Measurements from ENCODE around the gene MOCS1. TPM values are rescaled to one million over a fixed set of nuclear protein-coding genes. Genes with fewer than 3 reads are reported as not detected.

MOCS1 gene
- total RNA-seq, 1 donor from 2014 or later, result 16.0 TPM

GRCh38 chr6:39927159-39927558, 7.1 kb downstream of the MOCS1 start:
- Histone ChIP-seq H3K27me3 (ENCODE audit: insufficient read depth, low read length) (no peaks in the 10 kb centered on the region), H3K9ac (ENCODE audit: low read length) (no peak overlapping the region), H3K79me2 (ENCODE audit: insufficient read depth, low read length) (no peaks in the 10 kb centered on the region), H3K4me3 (ENCODE audit: insufficient read depth, low read depth, low read length) (no peak overlapping the region), H3K4me1 (ENCODE audit: insufficient read depth, low read length) (peaks cover 8% of the 10 kb centered on the region), H3K4me2 (ENCODE audit: low read length) (peak overlapping the region; percentile 9), H4K20me1 (ENCODE audit: insufficient read depth, low read length) (peaks cover 4% of the 10 kb centered on the region), H3K9me3 (ENCODE audit: insufficient read depth, low read depth, low read length) (no peaks in the 10 kb centered on the region), H2AFZ (ENCODE audit: low read depth, low read length) (no peak overlapping the region), H3K27ac (ENCODE audit: low read depth, low read length) (no peak overlapping the region), H3K36me3 (ENCODE audit: insufficient read depth, low read length) (no peaks in the 10 kb centered on the region)
- H3K27ac Mint-ChIP-seq (ENCODE audit: unreplicated experiment), result peak overlapping the region; percentile 18
- H3K9me3 Mint-ChIP-seq (ENCODE audit: unreplicated experiment), result no peaks in the 10 kb centered on the region
- TF ChIP-seq EZH2 (IDR thresholded peaks at IDR 0.05; ENCODE audit: insufficient read depth, low read length) (no peak), CTCF (IDR thresholded peaks at IDR 0.05; ENCODE audit: insufficient read depth, low read depth, low read length) (no peak)
- no peaks in the 10 kb centered on the region for H3K27me3 Mint-ChIP-seq (ENCODE audit: low read depth, unreplicated experiment)
- H3K4me1 Mint-ChIP-seq (ENCODE audit: low read depth, unreplicated experiment), result peaks cover 25% of the 10 kb centered on the region
- peaks cover 17% of the 10 kb centered on the region for H3K36me3 Mint-ChIP-seq (ENCODE audit: low read depth, unreplicated experiment)
- H3K4me3 Mint-ChIP-seq (ENCODE audit: unreplicated experiment), result no peak overlapping the region
- FAIRE-seq (no peak), DNase-seq (ENCODE audit: low read depth) (peak; percentile 52)

GRCh38 chr6:39926668-39927067, 7.6 kb downstream of the MOCS1 start:
- Mint-ChIP-seq H3K27ac (ENCODE audit: unreplicated experiment) (no peak overlapping the region), H3K4me1 (ENCODE audit: low read depth, unreplicated experiment) (peaks cover 21% of the 10 kb centered on the region), H3K4me3 (ENCODE audit: unreplicated experiment) (no peak overlapping the region), H3K9me3 (ENCODE audit: unreplicated experiment) (no peaks in the 10 kb centered on the region), H3K36me3 (ENCODE audit: low read depth, unreplicated experiment) (peaks cover 17% of the 10 kb centered on the region), H3K27me3 (ENCODE audit: low read depth, unreplicated experiment) (no peaks in the 10 kb centered on the region)
- H4K20me1 ChIP-seq (ENCODE audit: insufficient read depth, low read length), result peaks cover 4% of the 10 kb centered on the region
- H3K27me3 ChIP-seq (ENCODE audit: insufficient read depth, low read length), result no peaks in the 10 kb centered on the region
- no peak for DNase-seq (ENCODE audit: low read depth)
- no peak overlapping the region for H2AFZ ChIP-seq (ENCODE audit: low read depth, low read length)
- H3K27ac ChIP-seq (ENCODE audit: low read depth, low read length), result no peak overlapping the region
- no peak overlapping the region for H3K9ac ChIP-seq (ENCODE audit: low read length)
- peaks cover 8% of the 10 kb centered on the region for H3K4me1 ChIP-seq (ENCODE audit: insufficient read depth, low read length)
- no peaks in the 10 kb centered on the region for H3K9me3 ChIP-seq (ENCODE audit: insufficient read depth, low read depth, low read length)
- H3K4me2 ChIP-seq (ENCODE audit: low read length), result peak overlapping the region; percentile 9
- FAIRE-seq, result no peak
- H3K4me3 ChIP-seq (ENCODE audit: insufficient read depth, low read depth, low read length), result no peak overlapping the region
- no peak for TF ChIP-seq EZH2 (IDR thresholded peaks at IDR 0.05; ENCODE audit: insufficient read depth, low read length)
- no peak for TF ChIP-seq CTCF (IDR thresholded peaks at IDR 0.05; ENCODE audit: insufficient read depth, low read depth, low read length)
- no peaks in the 10 kb centered on the region for H3K79me2 ChIP-seq (ENCODE audit: insufficient read depth, low read length)
- no peaks in the 10 kb centered on the region for H3K36me3 ChIP-seq (ENCODE audit: insufficient read depth, low read length)

- Mint-ChIP-seq H3K9me3 (ENCODE audit: unreplicated experiment) (no peaks in the 10 kb centered on the region), H3K4me3 (ENCODE audit: unreplicated experiment) (no peak overlapping the region), H3K4me1 (ENCODE audit: low read depth, unreplicated experiment) (peaks cover 18% of the 10 kb centered on the region), H3K27ac (ENCODE audit: unreplicated experiment) (no peak overlapping the region), H3K36me3 (ENCODE audit: low read depth, unreplicated experiment) (peaks cover 19% of the 10 kb centered on the region), H3K27me3 (ENCODE audit: low read depth, unreplicated experiment) (no peaks in the 10 kb centered on the region)
- FAIRE-seq, result no peak
- Histone ChIP-seq H3K9me3 (ENCODE audit: insufficient read depth, low read depth, low read length) (no peaks in the 10 kb centered on the region), H3K4me2 (ENCODE audit: low read length) (no peak overlapping the region), H3K4me3 (ENCODE audit: insufficient read depth, low read depth, low read length) (no peak overlapping the region), H2AFZ (ENCODE audit: low read depth, low read length) (no peak overlapping the region), H3K9ac (ENCODE audit: low read length) (no peak overlapping the region), H3K79me2 (ENCODE audit: insufficient read depth, low read length) (no peaks in the 10 kb centered on the region), H3K4me1 (ENCODE audit: insufficient read depth, low read length) (peaks cover 8% of the 10 kb centered on the region), H3K27me3 (ENCODE audit: insufficient read depth, low read length) (no peaks in the 10 kb centered on the region), H4K20me1 (ENCODE audit: insufficient read depth, low read length) (peaks cover 4% of the 10 kb centered on the region), H3K36me3 (ENCODE audit: insufficient read depth, low read length) (no peaks in the 10 kb centered on the region), H3K27ac (ENCODE audit: low read depth, low read length) (no peak overlapping the region)
- TF ChIP-seq CTCF (IDR thresholded peaks at IDR 0.05; ENCODE audit: insufficient read depth, low read depth, low read length) (no peak), EZH2 (IDR thresholded peaks at IDR 0.05; ENCODE audit: insufficient read depth, low read length) (no peak)
- DNase-seq (ENCODE audit: low read depth), result no peak
These were observed 8.4 kb downstream of the MOCS1 start for GRCh38 chr6:39925931-39926290.
